ENCODE data around the gene FLRT3. TPM values are rescaled to one million over a fixed set of nuclear protein-coding genes. Genes with fewer than 3 reads are reported as not detected.

Gene FLRT3
- total RNA-seq, 1 donor from 2014 or later, result 6.3 TPM

- Mint-ChIP-seq H3K27me3 (ENCODE audit: unreplicated experiment) (no peaks in the 10 kb centered on the region), H3K9me3 (ENCODE audit: unreplicated experiment) (no peaks in the 10 kb centered on the region), H3K27ac (ENCODE audit: unreplicated experiment) (no peak overlapping the region), H3K36me3 (ENCODE audit: low read depth, unreplicated experiment) (no peaks in the 10 kb centered on the region), H3K4me1 (ENCODE audit: unreplicated experiment) (no peaks in the 10 kb centered on the region), H3K4me3 (ENCODE audit: unreplicated experiment) (no peak overlapping the region)
- no peak for DNase-seq (ENCODE audit: low spot score)
- TF ChIP-seq, protein P1, sequence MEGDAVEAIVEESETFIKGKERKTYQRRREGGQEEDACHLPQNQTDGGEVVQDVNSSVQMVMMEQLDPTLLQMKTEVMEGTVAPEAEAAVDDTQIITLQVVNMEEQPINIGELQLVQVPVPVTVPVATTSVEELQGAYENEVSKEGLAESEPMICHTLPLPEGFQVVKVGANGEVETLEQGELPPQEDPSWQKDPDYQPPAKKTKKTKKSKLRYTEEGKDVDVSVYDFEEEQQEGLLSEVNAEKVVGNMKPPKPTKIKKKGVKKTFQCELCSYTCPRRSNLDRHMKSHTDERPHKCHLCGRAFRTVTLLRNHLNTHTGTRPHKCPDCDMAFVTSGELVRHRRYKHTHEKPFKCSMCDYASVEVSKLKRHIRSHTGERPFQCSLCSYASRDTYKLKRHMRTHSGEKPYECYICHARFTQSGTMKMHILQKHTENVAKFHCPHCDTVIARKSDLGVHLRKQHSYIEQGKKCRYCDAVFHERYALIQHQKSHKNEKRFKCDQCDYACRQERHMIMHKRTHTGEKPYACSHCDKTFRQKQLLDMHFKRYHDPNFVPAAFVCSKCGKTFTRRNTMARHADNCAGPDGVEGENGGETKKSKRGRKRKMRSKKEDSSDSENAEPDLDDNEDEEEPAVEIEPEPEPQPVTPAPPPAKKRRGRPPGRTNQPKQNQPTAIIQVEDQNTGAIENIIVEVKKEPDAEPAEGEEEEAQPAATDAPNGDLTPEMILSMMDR (IDR thresholded peaks at IDR 0.05; ENCODE audit: unreplicated experiment), result no peak
Observed at GRCh38 chr20:14310977-14311627, 26.3 kb downstream of the FLRT3 start.

- H3K9me3 Mint-ChIP-seq (ENCODE audit: unreplicated experiment), result no peaks in the 10 kb centered on the region
- H3K36me3 Mint-ChIP-seq (ENCODE audit: low read depth, unreplicated experiment), result no peaks in the 10 kb centered on the region
- DNase-seq (ENCODE audit: low spot score), result no peak
- H3K4me1 Mint-ChIP-seq (ENCODE audit: unreplicated experiment), result no peaks in the 10 kb centered on the region
- H3K27me3 Mint-ChIP-seq (ENCODE audit: unreplicated experiment), result no peaks in the 10 kb centered on the region
- no peak overlapping the region for H3K4me3 Mint-ChIP-seq (ENCODE audit: unreplicated experiment)
- TF ChIP-seq, protein P1 (IDR thresholded peaks at IDR 0.05; ENCODE audit: unreplicated experiment), result no peak
- no peak overlapping the region for H3K27ac Mint-ChIP-seq (ENCODE audit: unreplicated experiment)
Observed at GRCh38 chr20:14307956-14308355, 29.5 kb downstream of the FLRT3 start.

GRCh38 chr20:14304472-14304871 lies 32.9 kb downstream of the FLRT3 start:
- TF ChIP-seq, protein P1 (IDR thresholded peaks at IDR 0.05; ENCODE audit: unreplicated experiment), result no peak
- no peak overlapping the region for H3K27ac Mint-ChIP-seq (ENCODE audit: unreplicated experiment)

DNA sequence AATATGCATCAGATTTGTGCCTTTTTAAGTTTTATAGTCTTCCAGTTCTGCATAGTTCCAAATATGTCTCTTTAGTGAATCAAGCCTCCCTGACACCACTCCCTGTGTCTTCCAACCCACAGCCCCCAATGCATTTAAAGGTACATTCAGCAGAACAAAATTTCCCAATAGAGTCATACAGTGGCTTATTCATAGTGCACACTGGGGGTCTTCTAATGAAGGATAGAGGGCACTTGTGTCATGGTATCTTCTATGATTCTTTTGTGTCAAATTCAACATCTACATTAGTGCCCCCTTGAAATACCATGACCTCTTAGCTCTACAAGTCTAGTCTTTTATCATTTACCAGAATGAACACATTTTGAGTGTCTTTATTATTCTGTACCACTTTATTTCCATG lies 33.8 kb downstream of the FLRT3 start:
- H3K36me3 Mint-ChIP-seq (ENCODE audit: low read depth, unreplicated experiment), result no peaks in the 10 kb centered on the region
- TF ChIP-seq, protein P1 (IDR thresholded peaks at IDR 0.05; ENCODE audit: unreplicated experiment), result no peak
- H3K9me3 Mint-ChIP-seq (ENCODE audit: unreplicated experiment), result no peaks in the 10 kb centered on the region
- H3K4me1 Mint-ChIP-seq (ENCODE audit: unreplicated experiment), result no peaks in the 10 kb centered on the region
- H3K27ac Mint-ChIP-seq (ENCODE audit: unreplicated experiment), result no peak overlapping the region
- H3K4me3 Mint-ChIP-seq (ENCODE audit: unreplicated experiment), result no peak overlapping the region
- H3K27me3 Mint-ChIP-seq (ENCODE audit: unreplicated experiment), result no peaks in the 10 kb centered on the region
- no peak for DNase-seq (ENCODE audit: low spot score)

More at GRCh38 chr20:14304472-14304871, 32.9 kb downstream of the FLRT3 start:
- no peaks in the 10 kb centered on the region for H3K36me3 Mint-ChIP-seq (ENCODE audit: low read depth, unreplicated experiment)
- H3K4me3 Mint-ChIP-seq (ENCODE audit: unreplicated experiment), result no peak overlapping the region
- no peaks in the 10 kb centered on the region for H3K9me3 Mint-ChIP-seq (ENCODE audit: unreplicated experiment)
- DNase-seq (ENCODE audit: low spot score), result no peak
- no peaks in the 10 kb centered on the region for H3K4me1 Mint-ChIP-seq (ENCODE audit: unreplicated experiment)
- H3K27me3 Mint-ChIP-seq (ENCODE audit: unreplicated experiment), result no peaks in the 10 kb centered on the region

DNA sequence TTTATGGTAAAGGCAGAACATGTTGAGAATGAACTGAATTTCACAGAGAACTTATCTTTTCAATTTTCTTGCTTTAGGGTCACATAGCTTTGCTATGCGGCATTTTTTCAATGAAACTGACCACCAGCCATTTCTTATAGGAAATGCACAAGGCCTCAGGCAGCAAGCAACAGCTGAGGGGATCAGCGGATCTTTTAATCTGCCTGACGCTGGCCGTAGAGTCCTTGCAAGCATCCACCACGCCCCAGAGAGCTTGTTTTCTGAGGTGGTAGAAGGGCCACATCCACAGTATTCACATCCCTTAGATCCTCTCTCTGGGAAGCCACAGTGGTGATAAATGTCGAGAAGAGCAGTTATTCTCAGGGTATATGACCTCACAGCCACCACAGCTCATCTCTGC lies 34.3 kb downstream of the FLRT3 start:
- no peak for DNase-seq (ENCODE audit: low spot score)
- no peak overlapping the region for H3K27ac Mint-ChIP-seq (ENCODE audit: unreplicated experiment)
- no peaks in the 10 kb centered on the region for H3K27me3 Mint-ChIP-seq (ENCODE audit: unreplicated experiment)

More for the DNA sequence above, 34.3 kb downstream of the FLRT3 start:
- TF ChIP-seq, protein P1 (IDR thresholded peaks at IDR 0.05; ENCODE audit: unreplicated experiment), result no peak
- no peaks in the 10 kb centered on the region for H3K9me3 Mint-ChIP-seq (ENCODE audit: unreplicated experiment)
- no peak overlapping the region for H3K4me3 Mint-ChIP-seq (ENCODE audit: unreplicated experiment)
- H3K36me3 Mint-ChIP-seq (ENCODE audit: low read depth, unreplicated experiment), result no peaks in the 10 kb centered on the region
- no peaks in the 10 kb centered on the region for H3K4me1 Mint-ChIP-seq (ENCODE audit: unreplicated experiment)

Measured in endothelial cell (in vitro differentiated cells).